GM12875 (cell line): ENCODE data around the gene SLC22A16.
"Not testable (repeated sequence)": the region's sequence is repeated elsewhere in the genome, so short reads cannot be mapped to it uniquely, and the experiment has no call there.

Experiments used
- H3K4me3 ChIP-seq: one replicate; pipeline ENCODE4 v1.5.1; 2011; ENCODE audit warnings: low read depth, low read length, control low read depth
- TF ChIP-seq, protein P1 (sequence below): IDR thresholded peaks from 2 replicates; pipeline ENCODE4 v1.5.1; 2011; ENCODE audit warnings: low read depth, mild to moderate bottlenecking, control low read depth, inconsistent platforms, low read length, moderate library complexity, borderline replicate concordance; ENCODE audit not compliant: insufficient read depth

SLC22A16 gene

GRCh38 chr6:110509617-110510241 is 33.3 kb upstream of the SLC22A16 start:
- TF ChIP-seq, protein P1, sequence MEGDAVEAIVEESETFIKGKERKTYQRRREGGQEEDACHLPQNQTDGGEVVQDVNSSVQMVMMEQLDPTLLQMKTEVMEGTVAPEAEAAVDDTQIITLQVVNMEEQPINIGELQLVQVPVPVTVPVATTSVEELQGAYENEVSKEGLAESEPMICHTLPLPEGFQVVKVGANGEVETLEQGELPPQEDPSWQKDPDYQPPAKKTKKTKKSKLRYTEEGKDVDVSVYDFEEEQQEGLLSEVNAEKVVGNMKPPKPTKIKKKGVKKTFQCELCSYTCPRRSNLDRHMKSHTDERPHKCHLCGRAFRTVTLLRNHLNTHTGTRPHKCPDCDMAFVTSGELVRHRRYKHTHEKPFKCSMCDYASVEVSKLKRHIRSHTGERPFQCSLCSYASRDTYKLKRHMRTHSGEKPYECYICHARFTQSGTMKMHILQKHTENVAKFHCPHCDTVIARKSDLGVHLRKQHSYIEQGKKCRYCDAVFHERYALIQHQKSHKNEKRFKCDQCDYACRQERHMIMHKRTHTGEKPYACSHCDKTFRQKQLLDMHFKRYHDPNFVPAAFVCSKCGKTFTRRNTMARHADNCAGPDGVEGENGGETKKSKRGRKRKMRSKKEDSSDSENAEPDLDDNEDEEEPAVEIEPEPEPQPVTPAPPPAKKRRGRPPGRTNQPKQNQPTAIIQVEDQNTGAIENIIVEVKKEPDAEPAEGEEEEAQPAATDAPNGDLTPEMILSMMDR = no peak

GRCh38 chr6:110504891-110505290 is 28.5 kb upstream of the SLC22A16 start:
- H3K4me3 ChIP-seq = not testable (repeated sequence)

More at GRCh38 chr6:110509617-110510241, 33.3 kb upstream of the SLC22A16 start:
- H3K4me3 ChIP-seq = no peak overlapping the region

DNA sequence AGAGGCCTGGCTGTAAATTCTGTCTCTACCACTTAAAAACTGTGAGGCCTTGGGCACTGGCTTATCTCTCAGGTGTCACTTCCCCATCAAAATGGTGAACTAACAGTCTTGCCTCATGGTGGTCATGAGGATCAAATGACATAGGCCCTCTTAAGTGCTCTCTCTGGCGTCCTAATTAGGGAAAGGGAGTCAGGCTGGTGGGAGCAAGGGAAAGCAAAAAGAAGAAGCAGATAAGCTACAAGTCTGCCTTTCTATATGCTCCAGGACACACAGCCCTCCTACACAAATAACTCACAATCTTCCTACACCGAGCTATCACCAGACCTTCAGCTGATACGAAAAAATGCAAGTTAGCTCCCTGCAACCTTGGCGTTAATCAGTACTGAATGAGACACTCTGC is 19.5 kb upstream of the SLC22A16 start:
- no peak overlapping the region for H3K4me3 ChIP-seq
- TF ChIP-seq, protein P1 = no peak

- H3K4me3 ChIP-seq = no peak overlapping the region
- TF ChIP-seq, protein P1 = no peak
Observed at GRCh38 chr6:110493253-110493800, 16.9 kb upstream of the SLC22A16 start.

- TF ChIP-seq, protein P1 = no peak
- H3K4me3 ChIP-seq = no peak overlapping the region
Observed at GRCh38 chr6:110492584-110492983, 16.2 kb upstream of the SLC22A16 start.

- TF ChIP-seq, protein P1 = no peak
- no peak overlapping the region for H3K4me3 ChIP-seq
Observed at GRCh38 chr6:110491644-110492317, 15.4 kb upstream of the SLC22A16 start.

- H3K4me3 ChIP-seq = no peak overlapping the region
- TF ChIP-seq, protein P1 = no peak
Observed at GRCh38 chr6:110491299-110491643, 14.9 kb upstream of the SLC22A16 start.
